ENCODE measurements around the gene WSCD2. TPM values are rescaled to one million over a fixed set of nuclear protein-coding genes. Genes with fewer than 3 reads are reported as not detected.

Gene WSCD2
- total RNA-seq, 1 donor from 2014 or later: 4.2 TPM

DNA sequence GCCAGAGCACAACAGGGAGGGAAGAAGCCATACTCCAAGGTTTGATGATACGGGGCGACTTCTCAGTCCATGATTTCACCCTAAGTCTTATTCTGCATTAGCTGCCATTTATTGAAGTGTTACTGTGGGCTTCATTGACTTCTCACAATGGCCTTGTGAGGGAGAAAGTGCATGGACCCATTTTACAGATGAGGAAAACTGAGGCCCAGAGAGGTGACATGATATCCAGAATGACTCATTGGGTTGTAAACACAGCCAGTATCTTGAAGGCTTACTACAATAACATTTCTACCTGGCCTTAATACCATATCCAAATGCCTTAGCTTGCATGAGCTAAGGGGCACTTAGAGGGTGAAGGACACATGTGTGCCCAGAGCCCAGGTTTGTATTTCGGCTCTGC, 109.4 kb downstream of the WSCD2 start:
- TF ChIP-seq, protein P1, sequence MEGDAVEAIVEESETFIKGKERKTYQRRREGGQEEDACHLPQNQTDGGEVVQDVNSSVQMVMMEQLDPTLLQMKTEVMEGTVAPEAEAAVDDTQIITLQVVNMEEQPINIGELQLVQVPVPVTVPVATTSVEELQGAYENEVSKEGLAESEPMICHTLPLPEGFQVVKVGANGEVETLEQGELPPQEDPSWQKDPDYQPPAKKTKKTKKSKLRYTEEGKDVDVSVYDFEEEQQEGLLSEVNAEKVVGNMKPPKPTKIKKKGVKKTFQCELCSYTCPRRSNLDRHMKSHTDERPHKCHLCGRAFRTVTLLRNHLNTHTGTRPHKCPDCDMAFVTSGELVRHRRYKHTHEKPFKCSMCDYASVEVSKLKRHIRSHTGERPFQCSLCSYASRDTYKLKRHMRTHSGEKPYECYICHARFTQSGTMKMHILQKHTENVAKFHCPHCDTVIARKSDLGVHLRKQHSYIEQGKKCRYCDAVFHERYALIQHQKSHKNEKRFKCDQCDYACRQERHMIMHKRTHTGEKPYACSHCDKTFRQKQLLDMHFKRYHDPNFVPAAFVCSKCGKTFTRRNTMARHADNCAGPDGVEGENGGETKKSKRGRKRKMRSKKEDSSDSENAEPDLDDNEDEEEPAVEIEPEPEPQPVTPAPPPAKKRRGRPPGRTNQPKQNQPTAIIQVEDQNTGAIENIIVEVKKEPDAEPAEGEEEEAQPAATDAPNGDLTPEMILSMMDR (IDR thresholded peaks at IDR 0.05): no peak
- TF ChIP-seq POLR2AphosphoS5 (IDR thresholded peaks at IDR 0.05; ENCODE audit: insufficient read depth in 1 of 2, low read depth in 1 of 2) (no peak), POLR2A (IDR thresholded peaks at IDR 0.05) (no peak)
- intact Hi-C loops (cut with DNase I): no loop called here

DNA sequence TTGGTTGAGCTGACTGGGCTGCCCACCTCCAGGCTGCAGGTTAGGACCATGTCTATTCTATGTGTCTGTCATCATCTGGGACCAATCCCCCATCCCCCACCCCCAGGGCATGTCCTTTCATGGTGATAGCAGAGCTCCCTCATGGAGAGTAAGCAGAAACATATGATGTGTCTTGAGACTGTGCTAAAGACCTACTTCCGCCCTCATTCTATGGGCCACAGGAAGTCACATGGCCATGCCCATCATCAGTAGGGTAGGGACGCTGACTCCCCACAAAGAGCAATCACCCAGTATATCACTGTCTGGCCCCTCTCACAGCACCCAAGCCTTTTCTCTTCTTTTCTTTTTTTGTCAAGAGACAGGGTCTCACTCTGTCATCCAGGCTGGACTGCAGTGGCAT, 110.3 kb downstream of the WSCD2 start:
- Histone ChIP-seq H3K4me3 (no peak overlapping the region), H3K27ac (no peak overlapping the region), H3K4me1 (no peaks in the 10 kb centered on the region), H3K27me3 (no peaks in the 10 kb centered on the region), H3K9me3 (no peaks in the 10 kb centered on the region), H3K36me3 (no peaks in the 10 kb centered on the region)
- intact Hi-C loops (cut with DNase I): no loop called here
- TF ChIP-seq, protein P1 (IDR thresholded peaks at IDR 0.05): no peak
- TF ChIP-seq POLR2AphosphoS5 (IDR thresholded peaks at IDR 0.05; ENCODE audit: insufficient read depth in 1 of 2, low read depth in 1 of 2) (no peak), POLR2A (IDR thresholded peaks at IDR 0.05) (no peak)
- no peak for DNase-seq (ENCODE audit: extremely low spot score in 2 of 2)

More for the DNA sequence above, 109.4 kb downstream of the WSCD2 start:
- Histone ChIP-seq H3K27me3 (no peaks in the 10 kb centered on the region), H3K4me1 (no peaks in the 10 kb centered on the region), H3K9me3 (no peaks in the 10 kb centered on the region), H3K27ac (no peak overlapping the region), H3K36me3 (no peaks in the 10 kb centered on the region), H3K4me3 (no peak overlapping the region)
- DNase-seq (ENCODE audit: extremely low spot score in 2 of 2): no peak

DNA sequence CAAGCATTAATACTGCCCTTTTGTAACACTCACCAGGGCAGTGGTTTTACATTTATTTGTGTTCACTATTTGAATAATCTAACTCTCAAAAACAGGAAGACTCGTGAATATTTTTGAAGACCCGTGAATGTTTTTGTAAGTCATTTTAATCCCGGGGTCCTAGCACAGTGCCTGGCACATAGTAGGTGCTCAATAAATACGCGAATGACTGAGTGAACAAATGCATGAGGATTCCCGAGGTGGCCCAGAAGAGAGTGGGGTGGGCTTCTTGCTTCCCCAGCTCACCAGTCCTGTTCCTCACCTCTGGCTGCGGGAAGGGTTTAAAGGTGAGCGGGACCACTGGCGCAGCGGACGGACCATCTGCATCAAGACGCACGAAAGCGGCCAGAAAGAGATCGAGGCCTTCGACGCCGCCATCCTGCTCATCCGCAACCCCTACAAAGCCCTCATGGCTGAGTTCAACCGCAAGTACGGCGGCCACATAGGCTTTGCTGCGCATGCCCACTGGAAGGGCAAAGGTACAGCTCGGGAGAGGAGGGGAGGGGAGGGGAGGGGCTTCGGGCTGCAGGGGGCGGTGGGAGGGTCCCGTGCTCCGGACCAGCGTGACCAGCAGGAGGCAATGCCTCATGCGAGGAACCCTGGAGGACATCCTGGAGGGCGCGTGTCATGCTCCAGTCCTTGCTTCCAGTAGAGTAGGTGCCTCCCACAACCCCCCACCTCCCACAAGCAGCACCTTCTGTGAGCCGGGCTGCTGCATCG, 111.1 kb downstream of the WSCD2 start:
- H3K4me1 ChIP-seq: no peaks in the 10 kb centered on the region
- H3K27me3 ChIP-seq: no peaks in the 10 kb centered on the region
- no peak overlapping the region for H3K4me3 ChIP-seq
- H3K27ac ChIP-seq: no peak overlapping the region
- TF ChIP-seq, protein P1 (IDR thresholded peaks at IDR 0.05): no peak
- TF ChIP-seq POLR2AphosphoS5 (IDR thresholded peaks at IDR 0.05; ENCODE audit: insufficient read depth in 1 of 2, low read depth in 1 of 2) (no peak), POLR2A (IDR thresholded peaks at IDR 0.05) (no peak)
- intact Hi-C loops (cut with DNase I): no loop called here
- H3K9me3 ChIP-seq: no peaks in the 10 kb centered on the region
- no peak for DNase-seq (ENCODE audit: extremely low spot score in 2 of 2)
- H3K36me3 ChIP-seq: no peaks in the 10 kb centered on the region

DNA sequence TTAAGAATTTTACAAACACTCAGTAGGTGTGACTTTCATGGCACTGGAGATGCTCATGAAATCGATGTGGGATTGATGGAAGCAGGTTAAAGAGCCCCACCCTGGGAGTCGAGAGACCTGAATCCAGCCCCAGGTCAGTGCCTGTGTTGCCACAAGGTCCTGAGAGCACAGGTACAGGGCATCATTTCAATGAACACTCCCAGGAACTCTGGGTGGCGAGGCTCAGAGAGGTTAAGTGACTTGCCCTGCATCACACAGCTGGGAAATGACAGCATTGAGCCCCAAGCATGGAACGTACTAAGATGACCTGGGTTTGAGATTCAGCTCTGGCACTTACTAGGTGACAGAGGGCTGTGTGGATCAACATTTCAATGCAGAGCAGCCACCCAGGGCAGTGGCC, 111.8 kb downstream of the WSCD2 start:
- TF ChIP-seq POLR2A (IDR thresholded peaks at IDR 0.05) (no peak), POLR2AphosphoS5 (IDR thresholded peaks at IDR 0.05; ENCODE audit: insufficient read depth in 1 of 2, low read depth in 1 of 2) (no peak)
- TF ChIP-seq, protein P1 (IDR thresholded peaks at IDR 0.05): no peak
- Histone ChIP-seq H3K27ac (no peak overlapping the region), H3K9me3 (no peaks in the 10 kb centered on the region), H3K36me3 (no peaks in the 10 kb centered on the region), H3K27me3 (no peaks in the 10 kb centered on the region), H3K4me3 (no peak overlapping the region), H3K4me1 (no peaks in the 10 kb centered on the region)
- DNase-seq (ENCODE audit: extremely low spot score in 2 of 2): no peak
- intact Hi-C loops (cut with DNase I): no loop called here

DNA sequence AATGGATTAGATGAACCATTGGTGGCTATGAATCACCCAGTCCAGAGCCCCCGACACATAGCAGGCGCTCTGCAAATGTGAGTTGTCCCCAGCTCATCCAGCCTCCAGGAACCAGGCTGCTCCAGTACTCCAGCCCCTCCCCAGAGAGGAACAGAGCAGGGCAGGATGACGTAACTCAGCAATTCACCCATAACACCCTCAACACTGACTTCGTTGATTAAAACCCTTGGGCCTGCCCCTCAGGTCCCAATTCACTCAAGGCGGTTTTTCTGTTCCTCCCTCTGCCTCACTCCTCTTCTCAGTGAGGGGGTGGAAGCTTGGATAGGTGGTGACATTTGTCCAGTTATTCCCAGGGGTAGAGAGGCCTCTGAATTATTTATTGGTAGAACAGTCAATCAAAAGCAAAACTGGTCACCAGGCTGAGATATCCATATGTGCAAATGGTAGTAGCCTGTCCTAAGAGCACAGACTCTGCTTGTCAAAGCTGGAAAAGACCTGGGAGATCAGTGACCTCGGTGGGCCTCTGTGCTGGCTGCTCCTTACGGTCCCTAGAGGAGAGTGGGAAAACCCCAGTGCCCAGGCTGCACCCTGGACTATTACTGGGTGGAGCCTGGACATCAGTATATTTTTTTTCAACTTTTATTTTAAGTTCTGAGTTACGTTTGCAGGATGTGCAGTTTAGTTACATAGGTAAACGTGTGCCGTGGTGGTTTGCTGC, 113.1 kb downstream of the WSCD2 start:
- Histone ChIP-seq H3K4me1 (no peaks in the 10 kb centered on the region), H3K36me3 (no peaks in the 10 kb centered on the region)
- DNase-seq (ENCODE audit: extremely low spot score in 2 of 2): no peak

More for the DNA sequence above, 113.1 kb downstream of the WSCD2 start:
- Histone ChIP-seq H3K4me3 (no peak overlapping the region), H3K9me3 (no peaks in the 10 kb centered on the region), H3K27ac (no peak overlapping the region), H3K27me3 (no peaks in the 10 kb centered on the region)
- intact Hi-C loops (cut with DNase I): no loop called here
- no peak for TF ChIP-seq POLR2A (IDR thresholded peaks at IDR 0.05)
- no peak for TF ChIP-seq POLR2AphosphoS5 (IDR thresholded peaks at IDR 0.05; ENCODE audit: insufficient read depth in 1 of 2, low read depth in 1 of 2)
- TF ChIP-seq, protein P1 (IDR thresholded peaks at IDR 0.05): no peak

Data from vagina (tissue), 2 donors.